HepG2 (cell line): ENCODE results near the gene PLEKHG2. TPM values are rescaled to one million over a fixed set of nuclear protein-coding genes. Genes with fewer than 3 reads are reported as not detected.

ENCODE experiments used
- BRD4 ChIP-seq: sonication (generic); formaldehyde crosslinking; IDR thresholded peaks from 2 replicates; pipeline ENCODE4 v1.4.0; 2020; ENCODE audit warnings: missing genetic modification reagents
- FOXA1 ChIP-seq, 2 experiments: fragments of 450-650 bp in 1 of 2; sonication (generic) in 1 of 2; formaldehyde crosslinking in 1 of 2; IDR thresholded peaks; 2 replicates each; pipeline versions ENCODE4 v1.4.0 to v1.6.1; 2016 to 2020; ENCODE audit warnings: missing genetic modification reagents in 1 of 2
- KDM6A ChIP-seq: IDR thresholded peaks from 2 replicates; pipeline ENCODE4 v1.6.1; 2016; ENCODE audit warnings: low read depth
- MAFG ChIP-seq: sonication (generic); formaldehyde crosslinking; IDR thresholded peaks from 2 replicates; pipeline ENCODE4 v1.5.1; 2020; ENCODE audit warnings: mild to moderate bottlenecking, missing genetic modification reagents
- MTA3 ChIP-seq: sonication (generic); formaldehyde crosslinking; IDR thresholded peaks from 2 replicates; pipeline ENCODE4 v1.4.0; 2020; ENCODE audit warnings: missing genetic modification reagents
- NRL ChIP-seq: sonication (generic); formaldehyde crosslinking; IDR thresholded peaks from 2 replicates; pipeline ENCODE4 v1.5.0; 2020; ENCODE audit warnings: missing genetic modification reagents, mild to moderate bottlenecking, moderate library complexity, borderline replicate concordance
- PHF5A ChIP-seq: IDR thresholded peaks from one replicate; pipeline ENCODE4 v1.6.1; 2018; ENCODE audit warnings: low read depth, missing genetic modification reagents; ENCODE audit not compliant: unreplicated experiment
- POLR2G ChIP-seq: fragments of 200-400 bp; formaldehyde crosslinking; IDR thresholded peaks from 2 replicates; pipeline ENCODE4 v1.6.1; 2018; ENCODE audit warnings: mild to moderate bottlenecking, low read depth, low read length, moderate library complexity
- SIN3B ChIP-seq: fragments of 150-350 bp; IDR thresholded peaks from 2 replicates; pipeline ENCODE4 v1.6.1; 2014; ENCODE audit warnings: low read length
- STAG1 ChIP-seq: sonication (generic); formaldehyde crosslinking; IDR thresholded peaks from 2 replicates; pipeline ENCODE4 v1.4.0; 2020; ENCODE audit warnings: missing genetic modification reagents
- ZFP36L2 ChIP-seq: sonication (generic); formaldehyde crosslinking; IDR thresholded peaks from 2 replicates; pipeline ENCODE4 v1.4.0; 2020; ENCODE audit warnings: missing genetic modification reagents
- ZNF101 ChIP-seq: sonication (generic); formaldehyde crosslinking; IDR thresholded peaks from 2 replicates; pipeline ENCODE4 v1.4.0; 2020; ENCODE audit warnings: mild to moderate bottlenecking, low read depth, missing genetic modification reagents, borderline replicate concordance
- ZNF34 ChIP-seq: sonication (generic); formaldehyde crosslinking; IDR thresholded peaks from 2 replicates; pipeline ENCODE4 v1.4.0; 2020; ENCODE audit warnings: mild to moderate bottlenecking, missing genetic modification reagents, borderline replicate concordance
- ZNF567 ChIP-seq: sonication (generic); formaldehyde crosslinking; IDR thresholded peaks from 2 replicates; pipeline ENCODE4 v1.8.1; 2023; ENCODE audit warnings: mild to moderate bottlenecking, missing genetic modification reagents, borderline replicate concordance
- ZNF670 ChIP-seq: sonication (generic); formaldehyde crosslinking; IDR thresholded peaks from 2 replicates; pipeline ENCODE4 v1.8.0; 2022; ENCODE audit warnings: mild to moderate bottlenecking, missing genetic modification reagents, borderline replicate concordance
- ZNF883 ChIP-seq: sonication (generic); formaldehyde crosslinking; IDR thresholded peaks from 2 replicates; pipeline ENCODE4 v1.5.1; 2020; ENCODE audit warnings: mild to moderate bottlenecking, missing genetic modification reagents; ENCODE audit errors: not compliant biosample characterization
- polyA plus RNA-seq, 8 experiments: library from polyadenylated mRNA; depleted of rRNA in 3 of 8; stranded (reverse) in 7 of 8; unstranded in 1 of 8; fragments of >200 nt; fragmentation: Illumina TruSeq in 4 of 8; extraction: Trizol in 4 of 8; gene quantifications; 2 replicates each; pipeline versions ENCODE4 v1.2.1 to v1.2.3, GENCODE V29; 2011 to 2016; ENCODE audit warnings: low read depth in 4 of 8, missing spikeins in 1 of 8, mixed read lengths in 1 of 8; ENCODE audit not compliant: insufficient read depth in 1 of 8
- total RNA-seq, 5 experiments: library from RNA; depleted of rRNA; stranded (reverse); fragments of >200 nt; fragmentation: Illumina TruSeq; extraction: Trizol; gene quantifications; 2 replicates each; pipeline ENCODE4 v1.2.3, GENCODE V29; 2016; ENCODE audit warnings: low read depth in 1 of 5
- TF ChIP-seq, protein P1 (sequence below): sonication (generic); formaldehyde crosslinking; IDR thresholded peaks from 2 replicates; pipeline ENCODE4 v1.4.0; 2020; ENCODE audit warnings: missing genetic modification reagents
- TF ChIP-seq, protein P2 (sequence below): IDR thresholded peaks from 2 replicates; pipeline ENCODE4 v1.6.1; 2012; ENCODE audit warnings: low read depth, low read length, improper control_type of control experiment
- TF ChIP-seq, protein P3 (sequence below): sonication (generic); formaldehyde crosslinking; conservative IDR thresholded peaks from 2 replicates; pipeline ENCODE4 v1.8.0; 2022; ENCODE audit warnings: low read depth, missing genetic modification reagents
- TF ChIP-seq, protein P4 (sequence below): sonication (generic); formaldehyde crosslinking; IDR thresholded peaks from 2 replicates; pipeline ENCODE4 v1.4.0; 2020; ENCODE audit warnings: missing genetic modification reagents

PLEKHG2 gene
- total and polyA plus RNA-seq, 2 of the 13 experiments (the other 11 are each of a cell fraction or from before 2014, with no cell fraction given), result 3.6 to 6.8 TPM

DNA sequence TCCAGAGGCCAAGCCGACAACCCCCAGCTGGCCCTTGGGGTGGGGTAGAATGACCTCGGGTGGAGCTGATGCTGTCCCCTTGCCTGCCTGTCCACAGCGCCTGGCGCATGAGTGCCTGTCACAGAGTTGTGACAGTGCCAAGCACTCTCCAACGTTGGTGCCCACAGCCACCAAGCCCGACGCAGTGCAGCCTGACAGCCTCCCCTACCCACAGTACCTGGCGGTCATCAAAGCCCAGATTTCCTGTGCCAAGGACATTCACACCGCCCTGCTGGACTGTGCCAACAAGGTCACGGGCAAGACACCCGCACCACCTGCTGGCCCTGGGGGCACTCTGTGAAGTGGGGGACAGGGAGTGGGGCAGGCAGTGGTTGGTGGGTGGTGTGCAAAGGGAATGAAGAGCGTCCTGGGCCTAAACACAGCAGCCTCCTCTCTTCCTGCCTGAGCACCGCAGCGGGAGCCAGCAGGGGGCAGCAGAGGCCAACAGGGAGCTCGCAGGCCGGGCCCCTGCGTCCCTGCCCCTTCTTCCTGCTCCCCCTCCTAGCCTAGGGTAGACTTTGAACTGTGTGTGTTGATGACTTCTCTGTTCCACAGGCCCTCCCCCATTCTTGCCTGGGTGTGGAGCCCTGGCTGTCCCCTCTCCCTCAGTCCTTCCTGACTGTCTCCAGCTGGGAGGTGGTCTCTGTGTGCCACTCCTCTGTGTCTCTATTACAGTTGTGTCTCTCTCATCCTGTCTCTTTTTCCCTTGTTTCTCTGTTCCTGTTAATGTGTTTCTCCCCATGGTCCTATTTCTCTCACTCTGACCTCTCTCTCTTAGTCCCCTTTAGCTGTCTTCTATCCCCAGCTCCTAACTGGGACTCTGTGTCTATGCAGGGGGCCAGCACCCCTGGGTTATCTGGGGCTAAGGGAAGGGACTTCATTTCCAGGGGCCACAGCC lies 14.8 kb upstream of the PLEKHG2 start (continued):
- peak; percentile 75 for TF ChIP-seq ZNF883 (CRISPR knock-in tag)
- TF ChIP-seq, protein P1, sequence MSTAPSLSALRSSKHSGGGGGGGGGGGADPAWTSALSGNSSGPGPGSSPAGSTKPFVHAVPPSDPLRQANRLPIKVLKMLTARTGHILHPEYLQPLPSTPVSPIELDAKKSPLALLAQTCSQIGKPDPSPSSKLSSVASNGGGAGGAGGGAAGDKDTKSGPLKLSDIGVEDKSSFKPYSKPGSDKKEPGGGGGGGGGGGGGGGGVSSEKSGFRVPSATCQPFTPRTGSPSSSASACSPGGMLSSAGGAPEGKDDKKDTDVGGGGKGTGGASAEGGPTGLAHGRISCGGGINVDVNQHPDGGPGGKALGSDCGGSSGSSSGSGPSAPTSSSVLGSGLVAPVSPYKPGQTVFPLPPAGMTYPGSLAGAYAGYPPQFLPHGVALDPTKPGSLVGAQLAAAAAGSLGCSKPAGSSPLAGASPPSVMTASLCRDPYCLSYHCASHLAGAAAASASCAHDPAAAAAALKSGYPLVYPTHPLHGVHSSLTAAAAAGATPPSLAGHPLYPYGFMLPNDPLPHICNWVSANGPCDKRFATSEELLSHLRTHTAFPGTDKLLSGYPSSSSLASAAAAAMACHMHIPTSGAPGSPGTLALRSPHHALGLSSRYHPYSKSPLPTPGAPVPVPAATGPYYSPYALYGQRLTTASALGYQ (CRISPR knock-in tag), result no peak
- TF ChIP-seq STAG1 (CRISPR knock-in tag), result peak; percentile 97
- TF ChIP-seq, protein P2, sequence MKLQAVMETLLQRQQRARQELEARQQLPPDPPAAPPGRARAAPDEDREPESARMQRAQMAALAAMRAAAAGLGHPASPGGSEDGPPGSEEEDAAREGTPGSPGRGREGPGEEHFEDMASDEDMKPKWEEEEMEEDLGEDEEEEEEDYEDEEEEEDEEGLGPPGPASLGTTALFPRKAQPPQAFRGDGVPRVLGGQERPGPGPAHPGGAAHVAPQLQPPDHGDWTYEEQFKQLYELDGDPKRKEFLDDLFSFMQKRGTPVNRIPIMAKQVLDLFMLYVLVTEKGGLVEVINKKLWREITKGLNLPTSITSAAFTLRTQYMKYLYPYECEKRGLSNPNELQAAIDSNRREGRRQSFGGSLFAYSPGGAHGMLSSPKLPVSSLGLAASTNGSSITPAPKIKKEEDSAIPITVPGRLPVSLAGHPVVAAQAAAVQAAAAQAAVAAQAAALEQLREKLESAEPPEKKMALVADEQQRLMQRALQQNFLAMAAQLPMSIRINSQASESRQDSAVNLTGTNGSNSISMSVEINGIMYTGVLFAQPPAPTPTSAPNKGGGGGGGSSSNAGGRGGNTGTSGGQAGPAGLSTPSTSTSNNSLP, result no peak; the same call in 1 of the 2 replicates
- TF ChIP-seq SIN3B, result no peak
- TF ChIP-seq ZNF670 (CRISPR knock-in tag), result no peak
- peak; percentile 91 for TF ChIP-seq POLR2G
- TF ChIP-seq ZNF101, result no peak
- TF ChIP-seq BRD4 (CRISPR knock-in tag), result no peak
- TF ChIP-seq, protein P3, sequence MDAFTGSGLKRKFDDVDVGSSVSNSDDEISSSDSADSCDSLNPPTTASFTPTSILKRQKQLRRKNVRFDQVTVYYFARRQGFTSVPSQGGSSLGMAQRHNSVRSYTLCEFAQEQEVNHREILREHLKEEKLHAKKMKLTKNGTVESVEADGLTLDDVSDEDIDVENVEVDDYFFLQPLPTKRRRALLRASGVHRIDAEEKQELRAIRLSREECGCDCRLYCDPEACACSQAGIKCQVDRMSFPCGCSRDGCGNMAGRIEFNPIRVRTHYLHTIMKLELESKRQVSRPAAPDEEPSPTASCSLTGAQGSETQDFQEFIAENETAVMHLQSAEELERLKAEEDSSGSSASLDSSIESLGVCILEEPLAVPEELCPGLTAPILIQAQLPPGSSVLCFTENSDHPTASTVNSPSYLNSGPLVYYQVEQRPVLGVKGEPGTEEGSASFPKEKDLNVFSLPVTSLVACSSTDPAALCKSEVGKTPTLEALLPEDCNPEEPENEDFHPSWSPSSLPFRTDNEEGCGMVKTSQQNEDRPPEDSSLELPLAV (CRISPR knock-in tag), result no peak
- no peak for TF ChIP-seq FOXA1 (IDR thresholded peaks at IDR 0.05)
- TF ChIP-seq FOXA1 (CRISPR knock-in tag; IDR thresholded peaks at IDR 0.05), result peak; percentile 52; the same call in 1 of the 2 replicates
- no peak for TF ChIP-seq ZNF567
- TF ChIP-seq NRL (CRISPR knock-in tag), result 0 out of 2 replicates have a peak, but pooled peaks have one; percentile 8
- no peak for TF ChIP-seq MAFG (CRISPR knock-in tag)
- peak; percentile 88 for TF ChIP-seq KDM6A (CRISPR knock-in tag)
- TF ChIP-seq MTA3 (CRISPR knock-in tag), result no peak
- TF ChIP-seq ZNF34 (CRISPR knock-in tag), result no peak
- TF ChIP-seq PHF5A (CRISPR knock-in tag), result peak; percentile 96
- TF ChIP-seq, protein P4, sequence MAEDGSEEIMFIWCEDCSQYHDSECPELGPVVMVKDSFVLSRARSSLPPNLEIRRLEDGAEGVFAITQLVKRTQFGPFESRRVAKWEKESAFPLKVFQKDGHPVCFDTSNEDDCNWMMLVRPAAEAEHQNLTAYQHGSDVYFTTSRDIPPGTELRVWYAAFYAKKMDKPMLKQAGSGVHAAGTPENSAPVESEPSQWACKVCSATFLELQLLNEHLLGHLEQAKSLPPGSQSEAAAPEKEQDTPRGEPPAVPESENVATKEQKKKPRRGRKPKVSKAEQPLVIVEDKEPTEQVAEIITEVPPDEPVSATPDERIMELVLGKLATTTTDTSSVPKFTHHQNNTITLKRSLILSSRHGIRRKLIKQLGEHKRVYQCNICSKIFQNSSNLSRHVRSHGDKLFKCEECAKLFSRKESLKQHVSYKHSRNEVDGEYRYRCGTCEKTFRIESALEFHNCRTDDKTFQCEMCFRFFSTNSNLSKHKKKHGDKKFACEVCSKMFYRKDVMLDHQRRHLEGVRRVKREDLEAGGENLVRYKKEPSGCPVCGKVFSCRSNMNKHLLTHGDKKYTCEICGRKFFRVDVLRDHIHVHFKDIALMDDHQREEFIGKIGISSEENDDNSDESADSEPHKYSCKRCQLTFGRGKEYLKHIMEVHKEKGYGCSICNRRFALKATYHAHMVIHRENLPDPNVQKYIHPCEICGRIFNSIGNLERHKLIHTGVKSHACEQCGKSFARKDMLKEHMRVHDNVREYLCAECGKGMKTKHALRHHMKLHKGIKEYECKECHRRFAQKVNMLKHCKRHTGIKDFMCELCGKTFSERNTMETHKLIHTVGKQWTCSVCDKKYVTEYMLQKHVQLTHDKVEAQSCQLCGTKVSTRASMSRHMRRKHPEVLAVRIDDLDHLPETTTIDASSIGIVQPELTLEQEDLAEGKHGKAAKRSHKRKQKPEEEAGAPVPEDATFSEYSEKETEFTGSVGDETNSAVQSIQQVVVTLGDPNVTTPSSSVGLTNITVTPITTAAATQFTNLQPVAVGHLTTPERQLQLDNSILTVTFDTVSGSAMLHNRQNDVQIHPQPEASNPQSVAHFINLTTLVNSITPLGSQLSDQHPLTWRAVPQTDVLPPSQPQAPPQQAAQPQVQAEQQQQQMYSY (CRISPR knock-in tag), result no peak
- TF ChIP-seq ZFP36L2 (CRISPR knock-in tag), result no peak
